ENCODE measurements around the gene PAN3. TPM values are rescaled to one million over a fixed set of nuclear protein-coding genes. Genes with fewer than 3 reads are reported as not detected.

PAN3 gene
- total and polyA plus RNA-seq, 4 donors = 10.3 to 65.4 (median 23.5) TPM

- H3K4me1 ChIP-seq (ENCODE audit: control insufficient read depth in 5 of 5, insufficient read depth in 5 of 5, low read length in 5 of 5) = no peaks in the 10 kb centered on the region
- TF ChIP-seq CTCF (IDR thresholded peaks at IDR 0.05; ENCODE audit: control extremely low read depth, extremely low read depth) = no peak
- ATAC-seq (ENCODE audit: insufficient read depth, low FRiP score) = no peak
- H3K9me3 ChIP-seq (ENCODE audit: control insufficient read depth in 4 of 4, insufficient read depth in 3 of 4, low read length in 3 of 4) = no peaks in the 10 kb centered on the region
- H3K27me3 ChIP-seq (ENCODE audit: control insufficient read depth in 3 of 3, insufficient read depth in 3 of 3, low read length in 2 of 3) = no peaks in the 10 kb centered on the region
- H3K4me3 ChIP-seq = no peak overlapping the region
- DNase-seq = no peak
- 73 to 91% methylated on average over 2 of the region's 2 CpGs for WGBS, 2 donors
- H3K9ac ChIP-seq (ENCODE audit: insufficient read depth in 1 of 2, low read length in 2 of 2) = no peak overlapping the region
- H3K27ac ChIP-seq (ENCODE audit: low read depth in 1 of 2, low read length in 1 of 2) = no peak overlapping the region
- peaks cover 2 to 19% (median 15%) of the 10 kb centered on the region in 4 donors for H3K36me3 ChIP-seq (ENCODE audit: control insufficient read depth in 4 of 4, insufficient read depth in 4 of 4, low read length in 4 of 4)
Measured at GRCh38 chr13:28271056-28271840, 132.9 kb downstream of the PAN3 start.

GRCh38 chr13:28273919-28274318 is 135.6 kb downstream of the PAN3 start:
- no peak for DNase-seq
- peaks cover 7 to 26% (median 13%) of the 10 kb centered on the region in 4 donors for H3K36me3 ChIP-seq (ENCODE audit: control insufficient read depth in 4 of 4, insufficient read depth in 4 of 4, low read length in 4 of 4)

GRCh38 chr13:28282451-28282850 is 144.1 kb downstream of the PAN3 start:
- no peak for TF ChIP-seq CTCF (IDR thresholded peaks at IDR 0.05; ENCODE audit: control extremely low read depth, extremely low read depth)
- Histone ChIP-seq H3K9ac (ENCODE audit: insufficient read depth in 1 of 2, low read length in 2 of 2) (no peak overlapping the region), H3K27me3 (ENCODE audit: control insufficient read depth in 3 of 3, insufficient read depth in 3 of 3, low read length in 2 of 3) (no peaks in the 10 kb centered on the region), H3K9me3 (ENCODE audit: control insufficient read depth in 4 of 4, insufficient read depth in 3 of 4, low read length in 3 of 4) (no peaks in the 10 kb centered on the region), H3K36me3 (ENCODE audit: control insufficient read depth in 4 of 4, insufficient read depth in 4 of 4, low read length in 4 of 4) (peaks cover 4 to 26% (median 17%) of the 10 kb centered on the region in 4 donors), H3K4me1 (ENCODE audit: control insufficient read depth in 5 of 5, insufficient read depth in 5 of 5, low read length in 5 of 5) (no peaks in the 10 kb centered on the region), H3K4me3 (no peak overlapping the region), H3K27ac (ENCODE audit: low read depth in 1 of 2, low read length in 1 of 2) (no peak overlapping the region)
- ATAC-seq (ENCODE audit: insufficient read depth, low FRiP score) (no peak), DNase-seq (no peak)
- 48 to 77% methylated on average over 5 of the region's 5 CpGs for WGBS, 2 donors

More at GRCh38 chr13:28273919-28274318, 135.6 kb downstream of the PAN3 start:
- Histone ChIP-seq H3K9me3 (ENCODE audit: control insufficient read depth in 4 of 4, insufficient read depth in 3 of 4, low read length in 3 of 4) (no peaks in the 10 kb centered on the region), H3K4me3 (no peak overlapping the region), H3K27ac (ENCODE audit: low read depth in 1 of 2, low read length in 1 of 2) (no peak overlapping the region), H3K4me1 (ENCODE audit: control insufficient read depth in 5 of 5, insufficient read depth in 5 of 5, low read length in 5 of 5) (no peaks in the 10 kb centered on the region), H3K27me3 (ENCODE audit: control insufficient read depth in 3 of 3, insufficient read depth in 3 of 3, low read length in 2 of 3) (no peaks in the 10 kb centered on the region), H3K9ac (ENCODE audit: insufficient read depth in 1 of 2, low read length in 2 of 2) (no peak overlapping the region)
- ATAC-seq (ENCODE audit: insufficient read depth, low FRiP score) = no peak
- TF ChIP-seq CTCF (IDR thresholded peaks at IDR 0.05; ENCODE audit: control extremely low read depth, extremely low read depth) = no peak
- 64 to 78% methylated on average over 3 of the region's 3 CpGs for WGBS, 2 donors

Data from lung (tissue), 12 donors.